Heart left ventricle (tissue), 16 donors: ENCODE data around the gene EIF4E1B. TPM values are rescaled to one million over a fixed set of nuclear protein-coding genes. Genes with fewer than 3 reads are reported as not detected.
A peak's percentile ranks its signal among the peaks of the same experiment; 100 is the strongest.

Experiments used
- ATAC-seq, 4 donors: fragments of 200-7000 bp; cut with Tn5 transposase; one replicate each; pipeline ENCODE4 v1.9.1; 2020 to 2022; ENCODE audit warnings: moderate library complexity in 4 of 4, mild to moderate bottlenecking in 3 of 4, moderate number of reproducible peaks in 1 of 4
- DNase-seq, 5 donors: peaks; one replicate each; pipeline ENCODE4 v3.0.0-alpha.2; 2020
- H3K27ac ChIP-seq, 12 donors: fragments of 200-600 bp; sonication (generic) in 4 of 12; one replicate each; pipeline versions ENCODE4 v1.5.0 to v1.8.0; 2016 to 2022; ENCODE audit warnings: mild to moderate bottlenecking in 2 of 12
- H3K27me3 ChIP-seq, 9 donors: fragments of 200-600 bp; sonication (generic) in 2 of 9; one replicate each; pipeline versions ENCODE4 v1.5.1 to v1.8.0; 2016 to 2022; ENCODE audit warnings: mild to moderate bottlenecking in 3 of 9
- H3K36me3 ChIP-seq, 9 donors: fragments of 200-600 bp; sonication (generic) in 2 of 9; one replicate each; pipeline versions ENCODE4 v1.5.0 to v1.8.0; 2018 to 2022; ENCODE audit warnings: mild to moderate bottlenecking in 2 of 9
- H3K4me1 ChIP-seq, 12 donors: fragments of 200-600 bp; sonication (generic) in 4 of 12; one replicate each; pipeline versions ENCODE4 v1.5.0 to v1.8.0; 2016 to 2022; ENCODE audit warnings: mild to moderate bottlenecking in 3 of 12
- H3K4me3 ChIP-seq, 12 donors: fragments of 200-600 bp; sonication (generic) in 4 of 12; one replicate each; pipeline versions ENCODE4 v1.5.0 to v1.8.0; 2017 to 2022; ENCODE audit warnings: mild to moderate bottlenecking in 9 of 12, moderate library complexity in 4 of 12
- H3K9me3 ChIP-seq, 12 donors: fragments of 200-600 bp; sonication (generic) in 4 of 12; one replicate each; pipeline versions ENCODE4 v1.5.0 to v1.8.0; 2016 to 2022; ENCODE audit warnings: mild to moderate bottlenecking in 1 of 12
- POLR2A ChIP-seq, 2 donors: fragments of 450-650 bp; IDR thresholded peaks; one replicate each; pipeline ENCODE4 v1.6.1; 2017; ENCODE audit warnings: antibody characterized with exemption in 2 of 2, mild to moderate bottlenecking in 2 of 2, moderate library complexity in 2 of 2
- WGBS, 4 donors: extraction: QIAGEN DNeasy Blood & Tissue Kit in 2 of 4; methylation state at CpG; one replicate each; pipeline versions ENCODE4 v1.1.5 to v1.1.7; 2013 to 2018; 5-methylcytosine and 5-hydroxymethylcytosine counted together
- intact Hi-C, 10 donors: fragments of 100-400 bp; cut with DNase I; formaldehyde crosslinking; loops; one replicate each; pipeline versions ENCODE4 v1.11.1 to v1.14.2; 2022
- polyA plus RNA-seq, 2 donors: library from polyadenylated mRNA; stranded (reverse); fragments of 200-250 nt; gene quantifications; one replicate each; pipeline ENCODE4 v1.2.3, GENCODE V29; 2013
- total RNA-seq, 9 donors: library from RNA; depleted of rRNA in 2 of 9; stranded (reverse); fragments of >200 nt in 2 of 9; fragmentation: NEBNext Ultra II Directional in 3 of 9; extraction: Animal tissue kit (Norgen Biotek cat#: 25700) in 3 of 9; gene quantifications; one replicate each; pipeline versions ENCODE4 v1.1.0 to v1.2.4, GENCODE V29; 2016 to 2023
- TF ChIP-seq, protein P1 (sequence below), 12 donors: fragments of 200-600 bp; sonication (generic) in 4 of 12; IDR thresholded peaks; one replicate each; pipeline versions ENCODE4 v1.5.0 to v1.8.0; 2018 to 2022; ENCODE audit warnings: antibody characterized with exemption in 12 of 12, mild to moderate bottlenecking in 5 of 12
- donor health status: ischemic (EF 13 %, LVEDD 7.1; RV severe dilation, severe dysfunction).
- donor health status: healthy with polysubstance abuse.
- donor health status: DM: no; HTN: yes; CAD: no.
- donor health status: DM: no; HTN: no; CAD: no.
- donor health status: ischemic (EF 25% LVEDD 6.9; RV normal size, moderate dysfunction).
- donor health status: ischemic (EF 25% LVEDD 5.7; RV mildly dilated, moderate dysfunction).
- donor health status: healthy.
- donor health status: DM: yes; HTN: yes; CAD: no.
- donor health status: ischemic (EF 35%, LVEDD 5.7; RV mildly dilated, moderate dysfunction).
- donor health status: nonischemic (EF 11% LVEDD 7.7; RV severe dilation, severe dysfunction).
- donor health status: DM: yes; HTN: yes; CAD: no.
- donor health status: PGD.
- donor health status: ischemic (EF 29% LVEDD 5.4; RV normal size, mild dysfunction).
- donor health status: nonischemic (EF 23%, LVEDD 6.1; RV moderate dilation, normal function).

The EIF4E1B gene
- total and polyA plus RNA-seq, 11 donors = not detected

DNA sequence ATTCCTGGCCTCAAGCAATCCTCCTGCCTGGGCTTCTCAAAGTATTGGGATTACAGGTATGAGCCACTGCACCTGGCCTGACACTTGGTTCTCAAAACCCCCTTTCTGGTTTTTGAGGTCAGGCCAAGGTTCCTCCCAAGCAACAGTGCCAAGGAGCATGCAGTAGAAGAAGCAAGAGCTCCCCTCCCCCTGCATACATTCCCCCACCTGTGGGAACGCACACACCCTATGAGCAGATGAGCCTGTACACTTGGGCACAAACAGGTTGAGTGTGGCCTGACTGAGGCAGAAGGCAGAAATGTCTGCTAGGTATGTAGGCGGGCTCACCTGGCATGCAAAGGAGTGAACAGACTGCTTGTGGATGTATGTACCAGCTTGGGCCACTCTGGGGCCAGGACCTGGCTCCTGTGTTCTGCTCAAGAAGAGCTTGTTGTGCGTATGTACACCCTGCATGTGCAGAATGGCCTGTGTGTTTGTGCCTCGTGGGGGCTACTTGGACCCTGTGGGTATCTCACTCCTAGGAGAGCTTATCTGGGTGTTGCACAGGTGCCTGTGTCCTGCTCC is 22.3 kb upstream of the EIF4E1B start:
- intact Hi-C loops = no loop called here
- Histone ChIP-seq H3K4me3 (no peak overlapping the region), H3K9me3 (no peaks in the 10 kb centered on the region), H3K4me1 (peaks cover 0 to 18% (median 5%) of the 10 kb centered on the region in 12 donors), H3K27ac (no peak overlapping the region), H3K36me3 (no peaks in the 10 kb centered on the region), H3K27me3 (peaks cover 0 to 17% (median 3%) of the 10 kb centered on the region in 9 donors)
- WGBS, 4 donors = 88 to 98% (median 90%) methylated on average over 4 of the region's 4 CpGs
- DNase-seq (no peak), ATAC-seq (no peak)
- TF ChIP-seq, protein P1, sequence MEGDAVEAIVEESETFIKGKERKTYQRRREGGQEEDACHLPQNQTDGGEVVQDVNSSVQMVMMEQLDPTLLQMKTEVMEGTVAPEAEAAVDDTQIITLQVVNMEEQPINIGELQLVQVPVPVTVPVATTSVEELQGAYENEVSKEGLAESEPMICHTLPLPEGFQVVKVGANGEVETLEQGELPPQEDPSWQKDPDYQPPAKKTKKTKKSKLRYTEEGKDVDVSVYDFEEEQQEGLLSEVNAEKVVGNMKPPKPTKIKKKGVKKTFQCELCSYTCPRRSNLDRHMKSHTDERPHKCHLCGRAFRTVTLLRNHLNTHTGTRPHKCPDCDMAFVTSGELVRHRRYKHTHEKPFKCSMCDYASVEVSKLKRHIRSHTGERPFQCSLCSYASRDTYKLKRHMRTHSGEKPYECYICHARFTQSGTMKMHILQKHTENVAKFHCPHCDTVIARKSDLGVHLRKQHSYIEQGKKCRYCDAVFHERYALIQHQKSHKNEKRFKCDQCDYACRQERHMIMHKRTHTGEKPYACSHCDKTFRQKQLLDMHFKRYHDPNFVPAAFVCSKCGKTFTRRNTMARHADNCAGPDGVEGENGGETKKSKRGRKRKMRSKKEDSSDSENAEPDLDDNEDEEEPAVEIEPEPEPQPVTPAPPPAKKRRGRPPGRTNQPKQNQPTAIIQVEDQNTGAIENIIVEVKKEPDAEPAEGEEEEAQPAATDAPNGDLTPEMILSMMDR (IDR thresholded peaks at IDR 0.05) = no peak
- TF ChIP-seq POLR2A (IDR thresholded peaks at IDR 0.05) = no peak

- H3K4me3 ChIP-seq = peak overlapping the region; percentile 54 to 88 (median 59)
- ATAC-seq (no peak), DNase-seq (no peak)
- no peak for TF ChIP-seq POLR2A (IDR thresholded peaks at IDR 0.05)
- TF ChIP-seq, protein P1 (IDR thresholded peaks at IDR 0.05) = no peak
- peaks cover 0 to 18% (median 5%) of the 10 kb centered on the region in 12 donors for H3K4me1 ChIP-seq
- H3K36me3 ChIP-seq = no peaks in the 10 kb centered on the region
- no peak overlapping the region for H3K27ac ChIP-seq
- peaks cover 0 to 17% (median 3%) of the 10 kb centered on the region in 9 donors for H3K27me3 ChIP-seq
- H3K9me3 ChIP-seq = no peaks in the 10 kb centered on the region
- 31 to 54% (median 37%) methylated on average over 28 to 46 of the region's 46 CpGs for WGBS, 4 donors
- intact Hi-C loops = no loop called here
Observed at GRCh38 chr5:176608937-176609723, 21.3 kb upstream of the EIF4E1B start.

GRCh38 chr5:176609724-176610434 is 20.6 kb upstream of the EIF4E1B start, which contains the start of gene GPRIN1:
GPRIN1 (minus strand) TSS chr5:176610156; CDS start chr5:176599834, 10,322 bp downstream.
- Histone ChIP-seq H3K27ac (no peak within 1 kb of the TSS), H3K27me3 (peaks cover 0 to 17% (median 3%) of the 10 kb centered on the region in 9 donors), H3K4me3 (peak within 1 kb of the TSS; percentile 54 to 88 (median 59)), H3K36me3 (no peaks in the 10 kb centered on the region), H3K9me3 (no peaks in the 10 kb centered on the region), H3K4me1 (peaks cover 0 to 18% (median 5%) of the 10 kb centered on the region in 12 donors)
- TF ChIP-seq POLR2A (IDR thresholded peaks at IDR 0.05) = no peak
- TF ChIP-seq, protein P1 (IDR thresholded peaks at IDR 0.05) = peak in 6 of 12 donors; percentile 8 to 47 (median 36)
- WGBS, 4 donors = 0 to 1% (median 1%) methylated on average over 35 to 101 of the region's 101 CpGs; no CpG with 5 or more reads in 1 of the 4 donors
- intact Hi-C loops = no loop called here
- ATAC-seq = peak in 3 of 4 donors; percentile 70 to 90 (median 83)
- peak in 4 of 5 donors; percentile 43 to 77 (median 58) for DNase-seq

GRCh38 chr5:176610435-176610773 is 20.1 kb upstream of the EIF4E1B start:
- peak overlapping the region; percentile 54 to 88 (median 59) for H3K4me3 ChIP-seq
- no peaks in the 10 kb centered on the region for H3K36me3 ChIP-seq
- no peak for TF ChIP-seq POLR2A (IDR thresholded peaks at IDR 0.05)
- TF ChIP-seq, protein P1 (IDR thresholded peaks at IDR 0.05) = peak in 1 of 12 donors; percentile 1
- ATAC-seq (no peak), DNase-seq (no peak)
- no peak overlapping the region for H3K27ac ChIP-seq
- peaks cover 0 to 18% (median 5%) of the 10 kb centered on the region in 12 donors for H3K4me1 ChIP-seq
- H3K9me3 ChIP-seq = no peaks in the 10 kb centered on the region
- WGBS, 4 donors = 0 to 5% (median 3%) methylated on average over 2 to 31 of the region's 31 CpGs
- intact Hi-C loops = no loop called here
- peaks cover 0 to 18% (median 5%) of the 10 kb centered on the region in 9 donors for H3K27me3 ChIP-seq
